ENCODE measurements around the gene S100A1. TPM values are rescaled to one million over a fixed set of nuclear protein-coding genes. Genes with fewer than 3 reads are reported as not detected.
A peak's percentile ranks its signal among the peaks of the same experiment; 100 is the strongest.

S100A1 gene
- total RNA-seq, 1 experiment from 2014 or later = 1.3 TPM

GRCh38 chr1:153670257-153670858 lies 42.1 kb downstream of the S100A1 start:
- H3K4me1 Mint-ChIP-seq = peaks cover 14% of the 10 kb centered on the region
- peaks cover 51% of the 10 kb centered on the region for H3K36me3 Mint-ChIP-seq
- ChIA-PET CTCF (no interaction called here), POLR2A (no interaction called here)
- peak overlapping the region; percentile 84; the same call in 1 of the 2 replicates for H3K27ac Mint-ChIP-seq
- H3K27me3 Mint-ChIP-seq (ENCODE audit: low read depth) = no peaks in the 10 kb centered on the region
- H3K4me3 Mint-ChIP-seq = no peak overlapping the region
- no peak for DNase-seq (ENCODE audit: low spot score)
- 0 out of 2 replicates have a peak, but pooled peaks have one; percentile 61 for TF ChIP-seq EMX1 (CRISPR knock-in tag; IDR thresholded peaks at IDR 0.05)
- 0 out of 2 replicates have a peak, but pooled peaks have one; percentile 13 for TF ChIP-seq KAT7 (CRISPR knock-in tag; IDR thresholded peaks at IDR 0.05; ENCODE audit: borderline replicate concordance)
- TF ChIP-seq MAX (CRISPR knock-in tag; IDR thresholded peaks at IDR 0.05) = no peak
- no peak for TF ChIP-seq NFATC4 (CRISPR knock-in tag; IDR thresholded peaks at IDR 0.05)
- 0 out of 2 replicates have a peak, but pooled peaks have one; percentile 15 for TF ChIP-seq ZNF425 (CRISPR knock-in tag; conservative IDR thresholded peaks at IDR 0.05)
- TF ChIP-seq OVOL2 (CRISPR knock-in tag; IDR thresholded peaks at IDR 0.05; ENCODE audit: borderline replicate concordance) = 0 out of 2 replicates have a peak, but pooled peaks have one; percentile 9
- TF ChIP-seq PRDM15 (CRISPR knock-in tag; IDR thresholded peaks at IDR 0.05) = no peak
- no peak for TF ChIP-seq TCF7 (CRISPR knock-in tag; IDR thresholded peaks at IDR 0.05; ENCODE audit: low read depth)
- no peak for ATAC-seq
- H3K9me3 Mint-ChIP-seq = no peaks in the 10 kb centered on the region

GRCh38 chr1:153670859-153671627 lies 42.8 kb downstream of the S100A1 start, which contains the start of gene ILF2:
ILF2 (minus strand) TSS chr1:153670993; CDS start chr1:153670922, 71 bp downstream.
- ATAC-seq = peak; percentile 91
- CTCF ChIA-PET = interaction anchor here (0.8 to 1.7 kb wide), 4 partner anchors 53 to 104 kb away, joined by 3 to 7 read pairs (median 6); partner anchors contain the start of gene SLC27A3
- TF ChIP-seq MYBL2 (CRISPR knock-in tag; IDR thresholded peaks at IDR 0.05) (0 out of 2 replicates have a peak, but pooled peaks have one; percentile 63), NFE2L1 (CRISPR knock-in tag; IDR thresholded peaks at IDR 0.05) (no peak), ZNF232 (CRISPR knock-in tag; IDR thresholded peaks at IDR 0.05) (no peak), USF2 (CRISPR knock-in tag; IDR thresholded peaks at IDR 0.05) (no peak), CDX4 (CRISPR knock-in tag; IDR thresholded peaks at IDR 0.05; ENCODE audit: borderline replicate concordance) (peak; percentile 89), MXD4 (CRISPR knock-in tag; IDR thresholded peaks at IDR 0.05; ENCODE audit: borderline replicate concordance) (no peak), E2F4 (CRISPR knock-in tag; IDR thresholded peaks at IDR 0.05; ENCODE audit: borderline replicate concordance, low read depth) (no peak), ZNF317 (CRISPR knock-in tag; IDR thresholded peaks at IDR 0.05; ENCODE audit: borderline replicate concordance, low read depth) (no peak), TEAD1 (CRISPR knock-in tag; IDR thresholded peaks at IDR 0.05) (peak; percentile 63; the same call in 1 of the 2 replicates), ZNF219 (CRISPR knock-in tag; IDR thresholded peaks at IDR 0.05; ENCODE audit: borderline replicate concordance) (no peak), ZBTB43 (CRISPR knock-in tag; IDR thresholded peaks at IDR 0.05) (no peak), SMAD3 (CRISPR knock-in tag; IDR thresholded peaks at IDR 0.05; ENCODE audit: borderline replicate concordance) (no peak), RORB (CRISPR knock-in tag; IDR thresholded peaks at IDR 0.05) (peak; percentile 29; the same call in 1 of the 2 replicates), ZBTB21 (CRISPR knock-in tag; IDR thresholded peaks at IDR 0.05; ENCODE audit: borderline replicate concordance) (no peak)

More at GRCh38 chr1:153670859-153671627, 42.8 kb downstream of the S100A1 start, which contains the start of gene ILF2:
- Mint-ChIP-seq H3K4me1 (peaks cover 14% of the 10 kb centered on the region), H3K27ac (peak within 1 kb of the TSS; percentile 84), H3K36me3 (peaks cover 44% of the 10 kb centered on the region), H3K4me3 (no peak within 1 kb of the TSS), H3K27me3 (ENCODE audit: low read depth) (no peaks in the 10 kb centered on the region), H3K9me3 (no peaks in the 10 kb centered on the region)
- peak; percentile 97 for DNase-seq (ENCODE audit: low spot score)
- POLR2A ChIA-PET = interaction anchor here (1.0 to 1.8 kb wide), 2 partner anchors 37 to 105 kb away, joined by 3 to 9 read pairs; partner anchors contain the start of gene CHTOP
